T-cell (primary cell): ENCODE results near the gene NEURL1B. TPM values are rescaled to one million over a fixed set of nuclear protein-coding genes. Genes with fewer than 3 reads are reported as not detected.

Experiments used
- ATAC-seq, 4 experiments: fragments of 200-7000 bp in 3 of 4; fragments of 150-1000 bp in 1 of 4; cut with Tn5 transposase; replicated peaks in 1 of 4; 1 replicate in 3 of 4; 2 replicates in 1 of 4; pipeline ENCODE4 v1.10.0; 2021; ENCODE audit warnings: moderate library complexity in 3 of 4, mild to moderate bottlenecking in 2 of 4, moderate number of reproducible peaks in 1 of 4
- CTCF ChIA-PET, 2 donors: fragments of 300-600 bp; sonication (Branson Sonifier 250); formaldehyde crosslinking; loops; one replicate each; lab custom pipeline; 2022; ENCODE audit warnings: antibody characterized with exemption in 2 of 2; lab: Charles Lee
- POLR2A ChIA-PET, 2 donors: fragments of 300-600 bp; sonication (Branson Sonifier 250); formaldehyde crosslinking; loops; one replicate each; lab custom pipeline; 2022; ENCODE audit warnings: antibody characterized with exemption in 2 of 2; lab: Charles Lee
- DNase-seq, 35 experiments: peaks; one replicate each; pipeline versions ENCODE4 v3.0.0 to v3.0.0-alpha.2; 2013 to 2023
- H3K27ac ChIP-seq: one replicate; pipeline ENCODE4 v1.5.1; 2013; ENCODE audit warnings: low read length
- H3K27me3 ChIP-seq, 2 experiments: replicated peaks in 1 of 2; 1 replicate in 1 of 2; 2 replicates in 1 of 2; pipeline versions ENCODE4 v1.6.1 to v1.7.0; 2013; ENCODE audit warnings: low read length in 1 of 2, mixed read lengths in 1 of 2; ENCODE audit not compliant: control insufficient read depth in 2 of 2, insufficient read depth in 2 of 2; ENCODE audit errors: extremely low read depth in 1 of 2
- H3K36me3 ChIP-seq, 2 donors: 1 replicate in 1 of 2; 2 replicates in 1 of 2; pipeline versions ENCODE4 v1.6.1 to v1.7.0; 2013; ENCODE audit warnings: low read length in 1 of 2; ENCODE audit not compliant: control insufficient read depth in 2 of 2, insufficient read depth in 1 of 2; ENCODE audit errors: extremely low read depth in 1 of 2
- H3K4me1 ChIP-seq, 2 experiments: 1 replicate in 1 of 2; 2 replicates in 1 of 2; pipeline versions ENCODE4 v1.6.1 to v1.7.0; 2013; ENCODE audit warnings: low read length in 2 of 2, mixed read lengths in 1 of 2; ENCODE audit not compliant: insufficient read depth in 2 of 2, control insufficient read depth in 1 of 2; ENCODE audit errors: extremely low read depth in 1 of 2
- H3K4me3 ChIP-seq, 2 donors: 1 replicate in 1 of 2; 2 replicates in 1 of 2; pipeline versions ENCODE4 v1.5.1 to v1.7.0; 2013; ENCODE audit warnings: mild to moderate bottlenecking in 2 of 2, low read length in 1 of 2, moderate library complexity in 1 of 2; ENCODE audit not compliant: control insufficient read depth in 1 of 2; ENCODE audit errors: extremely low read depth in 1 of 2
- H3K9me3 ChIP-seq: 2 replicates; pipeline ENCODE4 v1.7.0; 2013
- H3K27ac Mint-ChIP-seq, 2 donors: one replicate each; pipeline ENCODE4 v1.8.0; 2020 to 2021; ENCODE audit warnings: mild to moderate bottlenecking in 2 of 2, mixed read lengths in 2 of 2
- H3K27me3 Mint-ChIP-seq, 2 donors: one replicate each; pipeline ENCODE4 v1.8.0; 2021 to 2022; ENCODE audit warnings: mixed read lengths in 2 of 2
- H3K36me3 Mint-ChIP-seq: one replicate; pipeline ENCODE4 v1.8.0; 2021; ENCODE audit warnings: mixed read lengths
- H3K4me1 Mint-ChIP-seq, 3 donors: one replicate each; pipeline ENCODE4 v1.8.0; 2020 to 2022; ENCODE audit warnings: mixed read lengths in 3 of 3, mild to moderate bottlenecking in 1 of 3
- H3K4me3 Mint-ChIP-seq, 3 donors: one replicate each; pipeline ENCODE4 v1.8.0; 2020 to 2022; ENCODE audit warnings: mild to moderate bottlenecking in 3 of 3, mixed read lengths in 3 of 3, moderate library complexity in 3 of 3
- H3K9me3 Mint-ChIP-seq, 3 donors: one replicate each; pipeline ENCODE4 v1.8.0; 2020 to 2022; ENCODE audit warnings: mixed read lengths in 3 of 3
- WGBS: methylation state at CpG from one replicate; pipeline ENCODE4 v1.1.5; 2013; ENCODE audit warnings: missing lambda C conversion rate; ENCODE audit not compliant: insufficient coverage; 5-methylcytosine and 5-hydroxymethylcytosine counted together
- total RNA-seq, 35 experiments: library from RNA in 6 of 35; stranded (reverse) in 6 of 35; fragments of 120-200 nt in 1 of 35; gene quantifications; one replicate each; pipeline versions ENCODE4 v1.2.1 to v1.2.4 and lab custom pipeline; 2013 to 2026

The NEURL1B gene
- total RNA-seq, 5 donors from 2014 or later (not counting 1 experiment from before 2014, with no cell fraction given): 0.07 to 0.64 (median 0.20) TPM

- H3K9me3 ChIP-seq: no peaks in the 10 kb centered on the region
- Mint-ChIP-seq H3K9me3 (no peaks in the 10 kb centered on the region), H3K36me3 (no peaks in the 10 kb centered on the region), H3K27ac (no peak overlapping the region), H3K27me3 (peaks cover 36 to 40% of the 10 kb centered on the region in 2 donors), H3K4me1 (peaks cover 5 to 6% (median 6%) of the 10 kb centered on the region in 3 donors), H3K4me3 (no peak overlapping the region)
- no CpG with 5 or more reads among the region's 2 CpGs for WGBS
- H3K36me3 ChIP-seq: no peaks in the 10 kb centered on the region
- no peak overlapping the region for H3K27ac ChIP-seq
- H3K27me3 ChIP-seq: peaks cover 0 to 39% of the 10 kb centered on the region in 2 experiments
- ATAC-seq (no peak), DNase-seq (no peak)
- ChIA-PET CTCF (no interaction called here), POLR2A (no interaction called here)
- H3K4me3 ChIP-seq: no peak overlapping the region
- peaks cover 3 to 13% of the 10 kb centered on the region in 2 experiments for H3K4me1 ChIP-seq
Measured at GRCh38 chr5:172637740-172638139, 3.3 kb upstream of the NEURL1B start.

DNA sequence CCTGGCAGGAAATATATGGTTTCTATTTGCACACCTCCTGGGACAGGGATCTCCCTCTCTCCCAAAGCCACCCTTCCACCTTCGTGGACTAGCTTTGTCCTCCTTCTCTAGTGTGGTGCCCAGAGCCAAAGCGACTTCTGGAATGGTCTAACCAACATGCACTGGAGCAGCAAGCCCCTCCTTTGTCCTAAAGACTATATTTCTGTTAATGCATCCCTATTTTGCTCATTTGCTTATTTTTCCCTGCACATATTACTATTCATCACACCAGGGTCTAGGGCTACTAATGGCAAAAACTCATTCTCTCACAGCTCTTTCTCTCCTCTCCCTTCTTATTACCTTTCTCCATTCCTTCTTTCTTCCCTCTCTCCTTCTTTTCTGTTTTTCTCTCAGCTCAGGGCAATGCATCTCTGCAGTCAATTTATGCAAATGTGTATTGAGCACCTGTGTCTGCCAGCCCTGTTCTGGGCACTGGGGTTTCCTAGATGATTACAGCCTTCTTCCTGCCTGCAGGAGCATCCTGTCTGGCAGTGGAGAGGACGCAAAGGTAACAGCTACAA, 2.8 kb upstream of the NEURL1B start:
- WGBS: no CpG with 5 or more reads among the region's 3 CpGs
- Histone ChIP-seq H3K4me3 (no peak overlapping the region), H3K9me3 (no peaks in the 10 kb centered on the region), H3K36me3 (no peaks in the 10 kb centered on the region), H3K27me3 (peaks cover 0 to 37% of the 10 kb centered on the region in 2 experiments), H3K4me1 (peaks cover 3 to 13% of the 10 kb centered on the region in 2 experiments), H3K27ac (no peak overlapping the region)
- ATAC-seq: no peak
- CTCF ChIA-PET: no interaction called here
- Mint-ChIP-seq H3K4me1 (peaks cover 5 to 6% (median 6%) of the 10 kb centered on the region in 3 donors), H3K4me3 (no peak overlapping the region), H3K27me3 (peaks cover 40 to 41% of the 10 kb centered on the region in 2 donors), H3K36me3 (no peaks in the 10 kb centered on the region), H3K27ac (no peak overlapping the region), H3K9me3 (no peaks in the 10 kb centered on the region)
- POLR2A ChIA-PET: no interaction called here
- no peak for DNase-seq

GRCh38 chr5:172640139-172640538, 924 bp upstream of the NEURL1B start:
- ATAC-seq (no peak), DNase-seq (no peak)
- ChIA-PET CTCF (interaction anchor here in 1 of 2 donors (0.5 to 1.0 kb wide), 2 partner anchors 178 to 703 kb away, joined by 3 read pairs; no protein-coding TSS in a partner anchor), POLR2A (no interaction called here)
- H3K27me3 Mint-ChIP-seq: peaks cover 44 to 48% of the 10 kb centered on the region in 2 donors
- peaks cover 0 to 42% of the 10 kb centered on the region in 2 experiments for H3K27me3 ChIP-seq
- no peaks in the 10 kb centered on the region for H3K9me3 Mint-ChIP-seq
- peaks cover 3 to 13% of the 10 kb centered on the region in 2 experiments for H3K4me1 ChIP-seq
- no peaks in the 10 kb centered on the region for H3K36me3 ChIP-seq
- H3K4me3 Mint-ChIP-seq: peak overlapping the region; percentile 25 to 59 (median 25)
- H3K4me3 ChIP-seq: no peak overlapping the region
- no peaks in the 10 kb centered on the region for H3K36me3 Mint-ChIP-seq
- peaks cover 5 to 6% (median 6%) of the 10 kb centered on the region in 3 donors for H3K4me1 Mint-ChIP-seq
- WGBS: 90% methylated on average over 2 of the region's 5 CpGs
- H3K27ac Mint-ChIP-seq: no peak overlapping the region
- H3K9me3 ChIP-seq: no peaks in the 10 kb centered on the region
- H3K27ac ChIP-seq: no peak overlapping the region

- ChIA-PET CTCF (no interaction called here), POLR2A (no interaction called here)
- Histone ChIP-seq H3K9me3 (no peaks in the 10 kb centered on the region), H3K27ac (no peak overlapping the region), H3K4me3 (peak overlapping the region; percentile 3 to 64), H3K4me1 (peaks cover 3 to 13% of the 10 kb centered on the region in 2 experiments), H3K27me3 (peaks cover 0 to 39% of the 10 kb centered on the region in 2 experiments), H3K36me3 (no peaks in the 10 kb centered on the region)
- whole genome bisulfite sequencing: 4% methylated on average over 67 of the region's 73 CpGs
- DNase-seq (no peak), ATAC-seq (peak in 3 of 4 experiments; percentile 14 to 47 (median 29))
- H3K27me3 Mint-ChIP-seq: peaks cover 44% of the 10 kb centered on the region in 2 donors
- no peaks in the 10 kb centered on the region for H3K36me3 Mint-ChIP-seq
- no peak overlapping the region for H3K27ac Mint-ChIP-seq
- peak overlapping the region; percentile 13 to 45 (median 29) for H3K4me3 Mint-ChIP-seq
- no peaks in the 10 kb centered on the region for H3K9me3 Mint-ChIP-seq
- H3K4me1 Mint-ChIP-seq: peaks cover 5 to 6% (median 6%) of the 10 kb centered on the region in 3 donors
Measured at GRCh38 chr5:172641359-172642050, 442 bp downstream of the NEURL1B start.

DNA sequence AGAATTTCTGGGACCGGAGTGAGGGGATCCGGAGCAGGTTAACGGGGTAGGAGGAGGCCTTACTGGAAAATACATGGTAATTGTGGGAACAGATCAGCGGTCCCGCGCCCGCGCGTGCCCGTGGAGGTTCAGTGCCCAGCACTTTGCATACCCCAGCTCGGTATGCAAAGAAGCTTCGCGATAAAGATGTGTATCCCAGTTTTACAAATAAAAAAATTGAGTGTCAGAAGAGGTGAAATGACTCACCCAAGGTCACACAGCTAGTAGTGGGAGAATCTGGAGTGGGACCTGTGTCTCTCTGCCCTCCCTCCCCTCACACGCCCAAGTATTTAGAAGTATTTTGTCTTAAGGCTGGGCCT, 967 bp downstream of the NEURL1B start:
- H3K36me3 ChIP-seq: no peaks in the 10 kb centered on the region
- CTCF ChIA-PET: no interaction called here
- WGBS: 29% methylated on average over 7 of the region's 14 CpGs
- DNase-seq (no peak), ATAC-seq (no peak)
- no peak overlapping the region for H3K27ac Mint-ChIP-seq
- POLR2A ChIA-PET: no interaction called here
- H3K4me1 ChIP-seq: peaks cover 3 to 13% of the 10 kb centered on the region in 2 experiments
- peaks cover 5 to 6% (median 6%) of the 10 kb centered on the region in 3 donors for H3K4me1 Mint-ChIP-seq
- H3K9me3 ChIP-seq: no peaks in the 10 kb centered on the region
- no peak overlapping the region for H3K27ac ChIP-seq
- H3K4me3 ChIP-seq: peak overlapping the region; percentile 3 to 64
- peak overlapping the region in 2 of 3 donors; percentile 45 to 47 for H3K4me3 Mint-ChIP-seq
- H3K36me3 Mint-ChIP-seq: no peaks in the 10 kb centered on the region
- no peaks in the 10 kb centered on the region for H3K9me3 Mint-ChIP-seq
- H3K27me3 ChIP-seq: peaks cover 0 to 37% of the 10 kb centered on the region in 2 experiments
- peaks cover 44% of the 10 kb centered on the region in 2 donors for H3K27me3 Mint-ChIP-seq

GRCh38 chr5:172642486-172642885, 1.4 kb downstream of the NEURL1B start:
- CTCF ChIA-PET: no interaction called here

More at GRCh38 chr5:172642486-172642885, 1.4 kb downstream of the NEURL1B start:
- Mint-ChIP-seq H3K9me3 (no peaks in the 10 kb centered on the region), H3K36me3 (no peaks in the 10 kb centered on the region), H3K27ac (no peak overlapping the region), H3K4me3 (peak overlapping the region; percentile 31 to 47 (median 45)), H3K27me3 (peaks cover 41 to 42% of the 10 kb centered on the region in 2 donors), H3K4me1 (peaks cover 5 to 6% (median 6%) of the 10 kb centered on the region in 3 donors)
- Histone ChIP-seq H3K4me1 (peaks cover 3 to 13% of the 10 kb centered on the region in 2 experiments), H3K4me3 (no peak overlapping the region), H3K27me3 (peaks cover 0 to 32% of the 10 kb centered on the region in 2 experiments), H3K36me3 (no peaks in the 10 kb centered on the region), H3K27ac (no peak overlapping the region), H3K9me3 (no peaks in the 10 kb centered on the region)
- DNase-seq (no peak), ATAC-seq (no peak)
- POLR2A ChIA-PET: no interaction called here
- no CpG with 5 or more reads among the region's 4 CpGs for WGBS
